A673 (cell line): ENCODE data around the gene XPO4.
"Not testable (repeated sequence)": the region's sequence is repeated elsewhere in the genome, so short reads cannot be mapped to it uniquely, and the experiment has no call there.

Experiments
- CTCF ChIP-seq: fragments of 300-800, 200-600 bp; sonication (generic); conservative IDR thresholded peaks from 2 replicates; pipeline ENCODE4 v1.5.1; 2017; ENCODE audit warnings: low read depth, mild to moderate bottlenecking, antibody characterized with exemption, low read length, moderate library complexity, mixed read lengths
- EZH2 ChIP-seq: fragments of 200-600 bp; sonication (generic); IDR thresholded peaks from 2 replicates; pipeline ENCODE4 v1.6.1; 2017; ENCODE audit warnings: borderline replicate concordance, low read depth, mild to moderate bottlenecking, mixed read lengths, antibody characterized with exemption, low read length; ENCODE audit not compliant: poor library complexity, severe bottlenecking

GRCh38 chr13:20948001-20948400 lies 45.5 kb upstream of the XPO4 start:
- TF ChIP-seq CTCF, EZH2: not testable (repeated sequence)
